ENCODE data around the gene RNFT1.
"Not testable (repeated sequence)": the region's sequence is repeated elsewhere in the genome, so short reads cannot be mapped to it uniquely, and the experiment has no call there.

The RNFT1 gene, protein sequence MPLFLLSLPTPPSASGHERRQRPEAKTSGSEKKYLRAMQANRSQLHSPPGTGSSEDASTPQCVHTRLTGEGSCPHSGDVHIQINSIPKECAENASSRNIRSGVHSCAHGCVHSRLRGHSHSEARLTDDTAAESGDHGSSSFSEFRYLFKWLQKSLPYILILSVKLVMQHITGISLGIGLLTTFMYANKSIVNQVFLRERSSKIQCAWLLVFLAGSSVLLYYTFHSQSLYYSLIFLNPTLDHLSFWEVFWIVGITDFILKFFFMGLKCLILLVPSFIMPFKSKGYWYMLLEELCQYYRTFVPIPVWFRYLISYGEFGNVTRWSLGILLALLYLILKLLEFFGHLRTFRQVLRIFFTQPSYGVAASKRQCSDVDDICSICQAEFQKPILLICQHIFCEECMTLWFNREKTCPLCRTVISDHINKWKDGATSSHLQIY
- 12.0 to 12.2 reads per million in 2 experiments for total RNA-seq

GRCh38 chr17:59964482-59965328 lies at the start of gene RNFT1:
Gene RNFT1, minus strand, starts transcription at chr17:59964740. Its CDS starts 77 bp downstream, at chr17:59964663.
- DNase-seq (ENCODE audit: low read depth): peak; percentile 84

DNA sequence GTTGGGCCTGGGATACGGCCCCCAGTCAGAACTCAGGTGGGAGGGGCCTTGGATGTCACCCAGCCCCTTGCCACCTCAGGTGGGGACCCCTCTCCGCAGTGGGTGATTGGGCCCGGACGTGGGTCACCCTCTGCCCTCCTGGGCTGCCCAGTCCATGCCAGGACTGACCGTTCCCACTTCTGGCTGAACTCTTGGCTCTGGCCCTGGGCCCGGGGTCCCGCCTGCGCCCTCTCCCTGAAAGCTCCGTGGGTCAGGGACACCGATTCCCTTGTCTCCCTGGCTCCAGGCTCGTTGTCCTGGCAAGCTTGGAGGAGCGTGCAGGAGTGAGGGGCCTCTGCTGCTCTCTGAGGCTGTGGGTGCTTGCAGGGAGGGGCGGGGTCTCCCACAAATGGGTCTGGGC lies 44.8 kb upstream of the RNFT1 start:
- not testable (repeated sequence) for DNase-seq (ENCODE audit: low read depth)

GRCh38 chr17:60008377-60008776 lies 43.8 kb upstream of the RNFT1 start:
- DNase-seq (ENCODE audit: low read depth): not testable (repeated sequence)

DNA sequence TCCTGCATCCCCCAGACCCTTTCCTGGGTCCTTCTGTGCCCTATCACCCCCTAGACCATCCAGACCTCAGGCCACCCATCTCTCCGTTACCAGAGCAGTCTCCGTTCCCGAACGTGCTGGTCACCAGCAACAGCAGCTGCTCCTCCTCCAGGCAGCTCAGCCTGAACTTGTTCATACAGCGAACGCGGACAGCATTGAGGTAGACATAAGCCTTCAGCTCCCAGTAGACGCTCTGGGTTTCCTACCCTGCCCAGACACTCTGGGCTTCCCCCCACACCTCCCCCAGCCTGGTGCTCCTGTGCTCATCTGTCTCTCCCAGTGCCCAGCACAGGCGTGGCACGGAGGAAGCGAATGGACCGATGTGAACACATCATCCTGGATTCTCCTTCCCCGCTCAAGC lies 41.6 kb upstream of the RNFT1 start:
- no peak for DNase-seq (ENCODE audit: low read depth)

- DNase-seq (ENCODE audit: low read depth): not testable (repeated sequence)
Measured at GRCh38 chr17:60004561-60004960, 40.0 kb upstream of the RNFT1 start.

- not testable (repeated sequence) for DNase-seq (ENCODE audit: low read depth)
Measured at GRCh38 chr17:60002405-60002804, 37.9 kb upstream of the RNFT1 start.

DNA sequence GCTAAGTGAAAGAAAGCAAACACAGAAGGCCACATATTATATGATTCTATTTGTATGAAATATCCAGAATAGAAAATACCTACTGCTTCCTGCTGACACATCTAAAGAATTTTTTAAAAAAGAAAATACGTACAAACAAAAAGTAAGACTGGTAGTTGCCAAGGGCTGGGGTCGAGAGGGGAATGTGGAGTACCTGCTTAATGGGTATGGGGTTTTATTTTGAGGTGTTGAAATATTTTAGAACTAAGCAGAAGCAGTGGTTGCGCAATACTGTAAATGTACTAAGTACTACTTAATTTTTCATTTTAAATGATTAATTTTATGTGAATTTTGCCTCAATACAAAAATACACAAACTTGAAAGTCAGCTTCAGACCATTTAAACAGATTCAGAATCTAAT lies 32.1 kb upstream of the RNFT1 start:
- not testable (repeated sequence) for DNase-seq (ENCODE audit: low read depth)

- DNase-seq (ENCODE audit: low read depth): not testable (repeated sequence)
Measured at GRCh38 chr17:59975166-59975565, 10.6 kb upstream of the RNFT1 start.

DNA sequence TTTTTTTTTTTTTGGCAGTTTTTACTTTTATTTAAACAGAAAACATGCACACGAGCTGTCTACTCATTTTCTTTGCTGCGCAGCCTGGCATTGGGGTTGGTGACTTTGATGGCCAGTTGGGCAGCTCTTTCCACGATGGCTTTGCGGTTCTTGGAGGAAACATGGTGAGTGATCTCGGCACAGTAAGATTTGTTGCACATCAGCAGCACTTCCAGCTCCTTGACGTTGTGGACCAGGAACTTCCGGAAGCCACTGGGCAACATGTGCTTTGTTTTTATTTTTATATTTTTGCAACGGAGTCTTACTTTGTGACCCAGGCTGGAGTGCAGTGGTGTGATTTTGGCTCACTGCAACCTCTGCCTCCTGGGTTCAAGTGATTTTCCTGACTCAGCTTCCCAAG lies 8.9 kb upstream of the RNFT1 start:
- not testable (repeated sequence) for DNase-seq (ENCODE audit: low read depth)

GRCh38 chr17:59972778-59973177 lies 8.2 kb upstream of the RNFT1 start:
- DNase-seq (ENCODE audit: low read depth): no peak

DNA sequence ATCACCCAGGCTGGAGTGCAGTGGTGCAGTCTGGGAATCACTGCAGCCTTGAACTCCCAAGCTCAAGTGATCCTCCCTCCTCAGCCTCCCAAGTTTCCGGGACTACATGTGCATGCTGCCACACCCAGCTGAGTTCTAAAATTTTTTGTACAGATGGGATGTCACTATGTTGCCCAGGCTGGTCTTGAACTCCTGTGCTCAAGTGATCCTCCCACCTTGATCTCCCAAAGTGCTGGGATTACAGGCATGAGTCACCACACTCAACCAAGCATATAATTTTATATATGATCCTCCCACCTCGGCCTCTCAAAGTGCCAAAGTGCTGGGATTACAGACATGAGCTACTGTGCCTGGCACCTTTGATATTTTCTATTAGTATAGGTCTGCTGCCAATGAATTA lies 7.2 kb upstream of the RNFT1 start:
- DNase-seq (ENCODE audit: low read depth): not testable (repeated sequence)

GRCh38 chr17:59963738-59964481 lies 630 bp downstream of the RNFT1 start:
- DNase-seq (ENCODE audit: low read depth): peak; percentile 10

DNA sequence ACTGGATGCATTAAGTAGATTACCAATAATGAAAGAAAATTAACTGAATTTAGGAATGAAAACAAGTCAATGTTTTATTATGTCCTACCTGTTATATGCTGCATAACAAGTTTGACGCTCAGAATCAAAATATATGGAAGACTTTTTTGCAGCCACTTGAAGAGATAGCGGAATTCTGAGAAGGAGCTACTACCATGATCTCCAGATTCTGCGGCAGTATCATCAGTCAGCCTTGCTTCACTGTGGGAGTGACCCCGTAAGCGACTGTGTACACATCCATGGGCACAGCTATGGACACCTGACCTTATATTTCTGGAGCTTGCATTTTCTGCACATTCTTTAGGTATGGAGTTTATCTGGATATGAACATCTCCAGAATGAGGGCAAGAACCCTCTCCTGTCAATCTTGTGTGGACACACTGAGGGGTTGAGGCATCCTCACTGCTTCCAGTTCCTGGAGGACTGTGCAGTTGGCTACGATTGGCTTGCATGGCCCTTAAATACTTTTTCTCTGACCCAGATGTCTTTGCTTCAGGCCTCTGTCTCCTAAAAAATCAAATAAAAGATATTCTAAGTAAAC lies 1.7 kb downstream of the RNFT1 start:
- DNase-seq (ENCODE audit: low read depth): no peak

DNA sequence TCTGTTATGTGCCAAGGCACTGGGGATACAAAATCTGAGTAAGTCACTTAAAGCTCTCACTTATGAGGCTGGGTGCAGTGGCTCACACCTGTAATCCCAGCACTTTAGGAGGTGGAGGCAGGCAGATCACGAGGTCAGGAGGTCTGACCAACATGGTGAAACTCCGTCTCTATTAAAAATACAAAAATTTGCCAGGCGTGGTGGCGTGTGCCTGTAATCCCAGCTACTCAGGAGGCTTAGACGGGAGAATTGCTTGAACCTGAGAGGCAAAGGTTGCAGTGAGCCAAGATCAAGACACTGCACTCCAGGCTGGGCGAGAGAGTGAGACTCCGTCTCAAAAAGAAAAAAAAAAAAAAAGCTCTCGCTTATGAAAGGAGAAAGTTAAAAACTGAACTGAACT lies 5.0 kb downstream of the RNFT1 start:
- DNase-seq (ENCODE audit: low read depth): not testable (repeated sequence)

DNA sequence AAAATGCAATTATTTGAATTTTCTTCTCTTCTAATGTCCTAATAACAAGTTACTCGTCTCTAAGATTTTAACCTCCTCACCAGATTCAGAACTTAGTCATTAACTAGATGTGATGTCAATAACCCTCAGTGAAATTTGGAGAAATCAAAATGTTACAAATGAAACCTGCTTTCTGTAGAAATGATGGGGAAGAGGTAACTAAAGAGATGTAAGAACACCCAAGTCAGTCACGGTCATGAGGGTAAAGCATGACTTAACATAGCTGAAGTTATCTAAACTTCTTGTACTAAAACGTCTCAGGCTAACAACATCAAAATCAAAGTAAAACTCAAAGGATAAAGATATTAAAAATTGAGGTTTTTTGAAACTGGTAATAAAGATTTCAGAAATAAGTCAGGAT lies 9.7 kb downstream of the RNFT1 start:
- no peak for DNase-seq (ENCODE audit: low read depth)

DNA sequence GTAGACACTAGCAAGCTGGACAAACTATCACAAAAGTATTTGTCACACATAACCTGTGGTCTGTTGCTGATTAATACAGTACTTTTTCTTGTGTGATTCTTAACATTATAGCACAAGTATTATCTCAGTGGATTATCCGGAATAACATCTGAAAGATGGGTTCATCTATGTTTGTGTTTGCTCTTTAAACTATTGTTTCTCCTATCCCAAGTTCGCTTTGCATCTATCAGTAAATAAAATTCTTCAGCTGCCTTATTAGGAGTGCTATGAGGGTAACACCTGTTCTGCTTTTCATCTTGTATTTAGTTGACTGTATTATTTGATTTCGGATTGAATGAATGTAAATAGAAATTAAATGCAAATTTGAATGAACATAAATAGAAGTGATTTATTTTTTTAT lies 14.5 kb downstream of the RNFT1 start:
- DNase-seq (ENCODE audit: low read depth): no peak

- not testable (repeated sequence) for DNase-seq (ENCODE audit: low read depth)
Measured at GRCh38 chr17:59947310-59947709, 17.2 kb downstream of the RNFT1 start.

GRCh38 chr17:59946433-59946832 lies 18.1 kb downstream of the RNFT1 start:
- DNase-seq (ENCODE audit: low read depth): not testable (repeated sequence)

DNA sequence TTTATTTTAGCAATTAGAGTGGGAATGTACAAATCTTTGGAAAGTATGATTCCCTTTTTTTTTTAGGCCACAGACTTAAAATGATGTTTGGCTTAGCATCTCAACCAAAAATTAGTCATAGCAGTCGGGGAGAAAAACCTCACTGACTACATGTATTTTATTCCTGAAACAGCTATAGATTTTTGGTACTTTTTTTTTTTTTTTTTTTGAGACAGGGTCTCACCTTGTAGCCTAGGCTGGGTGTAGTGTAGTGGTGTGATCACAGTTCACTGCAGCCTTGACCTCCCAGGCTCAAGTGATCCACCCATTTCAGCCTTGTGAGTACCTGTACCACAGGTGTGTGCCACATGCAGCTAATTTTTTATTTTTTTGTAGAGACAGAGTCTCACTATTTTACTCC lies 23.4 kb downstream of the RNFT1 start:
- DNase-seq (ENCODE audit: low read depth): no peak

- DNase-seq (ENCODE audit: low read depth): not testable (repeated sequence)
Measured at GRCh38 chr17:59940697-59941096, 23.8 kb downstream of the RNFT1 start.

GRCh38 chr17:59933317-59933716 lies 31.2 kb downstream of the RNFT1 start:
- not testable (repeated sequence) for DNase-seq (ENCODE audit: low read depth)

DNA sequence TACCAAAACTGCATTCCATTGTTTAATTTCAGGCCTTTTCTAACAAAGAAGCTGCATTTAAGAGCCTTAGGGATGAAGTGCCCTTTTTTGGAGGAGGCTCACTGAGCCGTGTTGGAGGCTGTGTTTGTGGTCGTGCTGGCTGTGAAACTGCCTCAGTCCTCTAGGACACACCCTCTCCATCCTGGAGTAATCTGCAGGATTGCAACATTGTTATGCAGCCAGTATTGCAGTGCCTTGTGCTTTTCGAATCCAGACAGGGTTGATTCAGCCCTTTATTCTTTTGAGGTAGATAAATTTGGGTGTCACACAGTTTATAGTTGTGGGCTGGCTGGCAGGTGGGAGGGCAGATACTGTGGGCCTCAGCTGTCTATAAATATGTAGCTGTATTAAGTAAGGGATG lies 33.8 kb downstream of the RNFT1 start:
- DNase-seq (ENCODE audit: low read depth): not testable (repeated sequence)

Data from T follicular helper cell (primary cell).